ENCODE measurements around the gene CASP8. TPM values are rescaled to one million over a fixed set of nuclear protein-coding genes. Genes with fewer than 3 reads are reported as not detected.

Gene CASP8
- total RNA-seq, 5 donors from 2014 or later (not counting 1 experiment from before 2014, with no cell fraction given), result 116 to 306 (median 255) TPM

- H3K36me3 Mint-ChIP-seq, result peaks cover 14% of the 10 kb centered on the region
- Histone ChIP-seq H3K9me3 (no peaks in the 10 kb centered on the region), H3K4me1 (ENCODE audit: control insufficient read depth in 1 of 2, extremely low read depth in 1 of 2, insufficient read depth in 2 of 2, low read length in 2 of 2) (peaks cover 53% of the 10 kb centered on the region in 2 experiments), H3K27me3 (replicated peaks in 1 of 2; ENCODE audit: control insufficient read depth in 2 of 2, extremely low read depth in 1 of 2, insufficient read depth in 2 of 2, low read length in 1 of 2) (no peaks in the 10 kb centered on the region), H3K36me3 (ENCODE audit: control insufficient read depth in 2 of 2, extremely low read depth in 1 of 2, insufficient read depth in 1 of 2, low read length in 1 of 2) (peaks cover 0 to 8% of the 10 kb centered on the region in 2 donors), H3K4me3 (ENCODE audit: control insufficient read depth in 1 of 2, extremely low read depth in 1 of 2, low read length in 1 of 2) (peak overlapping the region; percentile 67 to 88), H3K27ac (ENCODE audit: low read length) (peak overlapping the region; percentile 81)
- H3K27me3 Mint-ChIP-seq, result no peaks in the 10 kb centered on the region
- peak overlapping the region; percentile 93 to 95 for H3K27ac Mint-ChIP-seq
- peak; percentile 59 to 93 (median 79) for DNase-seq
- peak overlapping the region; percentile 89 to 97 (median 94) for H3K4me3 Mint-ChIP-seq
- WGBS (ENCODE audit: insufficient coverage), result 0% methylated on average over 4 of the region's 8 CpGs
- POLR2A ChIA-PET, result interaction anchor here (0.5 to 3.0 kb wide), 17 partner anchors 20 to 344 kb away, joined by 3 to 32 read pairs (median 4); partner anchors contain the start of genes CASP10 (in 2 of the 2), CASP8 (in 1 of the 2), CFLAR (in 1 of the 2) and NIF3L1 (in 1 of the 2)
- H3K9me3 Mint-ChIP-seq, result no peaks in the 10 kb centered on the region
- peak; percentile 90 to 94 (median 92) for ATAC-seq (replicated peaks in 1 of 4)
- CTCF ChIA-PET, result interaction anchor here (0.6 to 3.4 kb wide), 63 partner anchors 9 to 547 kb away, joined by 3 to 168 read pairs (median 6); partner anchors contain the start of genes CASP10 (in 2 of the 2), CASP8 (in 2 of the 2), ALS2 (in 1 of the 2) and CFLAR (in 1 of the 2)
- peaks cover 53 to 70% (median 63%) of the 10 kb centered on the region in 3 donors for H3K4me1 Mint-ChIP-seq
These were observed 27.0 kb upstream of the CASP8 start for GRCh38 chr2:201233192-201233811.

- DNase-seq (peak in 3 of 35 experiments; percentile 7 to 35 (median 19)), ATAC-seq (replicated peaks in 1 of 4) (peak in 2 of 4 experiments; percentile 8 to 13)
- peak overlapping the region; percentile 81 for H3K27ac ChIP-seq (ENCODE audit: low read length)
- peaks cover 51% of the 10 kb centered on the region in 2 experiments for H3K4me1 ChIP-seq (ENCODE audit: control insufficient read depth in 1 of 2, extremely low read depth in 1 of 2, insufficient read depth in 2 of 2, low read length in 2 of 2)
- Mint-ChIP-seq H3K27me3 (no peaks in the 10 kb centered on the region), H3K9me3 (no peaks in the 10 kb centered on the region), H3K4me3 (peak overlapping the region; percentile 89 to 97 (median 94)), H3K36me3 (peaks cover 13% of the 10 kb centered on the region), H3K4me1 (peaks cover 48 to 64% (median 57%) of the 10 kb centered on the region in 3 donors), H3K27ac (peak overlapping the region; percentile 93 to 95)
- ChIA-PET CTCF (interaction anchor here (0.6 to 3.4 kb wide), 52 partner anchors 11 to 547 kb away, joined by 3 to 168 read pairs (median 6); partner anchors contain the start of genes CASP10 (in 2 of the 2), CASP8 (in 2 of the 2), ALS2 (in 1 of the 2) and CFLAR (in 1 of the 2)), POLR2A (interaction anchor here (0.5 to 3.0 kb wide), 15 partner anchors 19 to 344 kb away, joined by 3 to 32 read pairs (median 4); partner anchors contain the start of genes CASP10 (in 2 of the 2), CASP8 (in 1 of the 2), CFLAR (in 1 of the 2) and NIF3L1 (in 1 of the 2))
- H3K9me3 ChIP-seq, result no peaks in the 10 kb centered on the region
- H3K36me3 ChIP-seq (ENCODE audit: control insufficient read depth in 2 of 2, extremely low read depth in 1 of 2, insufficient read depth in 1 of 2, low read length in 1 of 2), result peaks cover 0 to 8% of the 10 kb centered on the region in 2 donors
- H3K4me3 ChIP-seq (ENCODE audit: control insufficient read depth in 1 of 2, extremely low read depth in 1 of 2, low read length in 1 of 2), result peak overlapping the region; percentile 67 to 88
- no peaks in the 10 kb centered on the region for H3K27me3 ChIP-seq (replicated peaks in 1 of 2; ENCODE audit: control insufficient read depth in 2 of 2, extremely low read depth in 1 of 2, insufficient read depth in 2 of 2, low read length in 1 of 2)
- WGBS (ENCODE audit: insufficient coverage), result under 1% methylated on average over 14 of the region's 21 CpGs
These were observed 26.3 kb upstream of the CASP8 start for GRCh38 chr2:201233812-201234662.

- DNase-seq (no peak), ATAC-seq (replicated peaks in 1 of 4) (no peak)
- H3K4me3 Mint-ChIP-seq, result peak overlapping the region; percentile 89 to 97 (median 94)
- H3K36me3 Mint-ChIP-seq, result peaks cover 18% of the 10 kb centered on the region
- Histone ChIP-seq H3K36me3 (ENCODE audit: control insufficient read depth in 2 of 2, extremely low read depth in 1 of 2, insufficient read depth in 1 of 2, low read length in 1 of 2) (peaks cover 2 to 11% of the 10 kb centered on the region in 2 donors), H3K27me3 (replicated peaks in 1 of 2; ENCODE audit: control insufficient read depth in 2 of 2, extremely low read depth in 1 of 2, insufficient read depth in 2 of 2, low read length in 1 of 2) (no peaks in the 10 kb centered on the region), H3K4me3 (ENCODE audit: control insufficient read depth in 1 of 2, extremely low read depth in 1 of 2, low read length in 1 of 2) (peak overlapping the region; percentile 67 to 88), H3K27ac (ENCODE audit: low read length) (peak overlapping the region; percentile 81), H3K4me1 (ENCODE audit: control insufficient read depth in 1 of 2, extremely low read depth in 1 of 2, insufficient read depth in 2 of 2, low read length in 2 of 2) (peaks cover 51 to 53% of the 10 kb centered on the region in 2 experiments), H3K9me3 (no peaks in the 10 kb centered on the region)
- WGBS (ENCODE audit: insufficient coverage), result no CpG with 5 or more reads among the region's 3 CpGs
- H3K9me3 Mint-ChIP-seq, result no peaks in the 10 kb centered on the region
- peak overlapping the region; percentile 93 to 95 for H3K27ac Mint-ChIP-seq
- H3K27me3 Mint-ChIP-seq, result no peaks in the 10 kb centered on the region
- ChIA-PET CTCF (interaction anchor here (0.6 to 3.4 kb wide), 8 partner anchors 12 to 521 kb away, joined by 3 to 168 read pairs (median 4); partner anchors contain the start of genes CASP10 (in 1 of the 2) and CASP8 (in 1 of the 2)), POLR2A (interaction anchor here (0.6 to 1.1 kb wide), 2 partner anchors 28 to 1184 kb away, joined by 3 to 8 read pairs; no protein-coding TSS in a partner anchor)
- H3K4me1 Mint-ChIP-seq, result peaks cover 50 to 68% (median 56%) of the 10 kb centered on the region in 3 donors
These were observed 25.6 kb upstream of the CASP8 start for GRCh38 chr2:201234663-201235135.

GRCh38 chr2:201235860-201236811 is 24.2 kb upstream of the CASP8 start:
- H3K27me3 Mint-ChIP-seq, result no peaks in the 10 kb centered on the region
- H3K9me3 ChIP-seq, result no peaks in the 10 kb centered on the region
- H3K36me3 ChIP-seq (ENCODE audit: control insufficient read depth in 2 of 2, extremely low read depth in 1 of 2, insufficient read depth in 1 of 2, low read length in 1 of 2), result peaks cover 4 to 20% of the 10 kb centered on the region in 2 donors
- peaks cover 49 to 53% of the 10 kb centered on the region in 2 experiments for H3K4me1 ChIP-seq (ENCODE audit: control insufficient read depth in 1 of 2, extremely low read depth in 1 of 2, insufficient read depth in 2 of 2, low read length in 2 of 2)
- H3K4me3 ChIP-seq (ENCODE audit: control insufficient read depth in 1 of 2, extremely low read depth in 1 of 2, low read length in 1 of 2), result peak overlapping the region in 1 of 2 donors; percentile 67
- H3K4me1 Mint-ChIP-seq, result peaks cover 55 to 64% (median 63%) of the 10 kb centered on the region in 3 donors
- peaks cover 33% of the 10 kb centered on the region for H3K36me3 Mint-ChIP-seq
- POLR2A ChIA-PET, result interaction anchor here in 1 of 2 donors (1.0 to 1.1 kb wide), 2 partner anchors 25 to 26 kb away, joined by 6 to 8 read pairs; partner anchors contain the start of gene CASP8
- WGBS (ENCODE audit: insufficient coverage), result 20% methylated on average over 7 of the region's 14 CpGs
- ATAC-seq (replicated peaks in 1 of 4) (peak in 3 of 4 experiments; percentile 7 to 18 (median 17)), DNase-seq (peak in 27 of 35 experiments; percentile 25 to 81 (median 41))
- H3K9me3 Mint-ChIP-seq, result peaks cover 0 to 5% (median 0%) of the 10 kb centered on the region in 3 donors
- CTCF ChIA-PET, result interaction anchor here (0.6 to 1.7 kb wide), 17 partner anchors 15 to 608 kb away, joined by 3 to 10 read pairs (median 6); partner anchors contain the start of gene CASP8 (in 2 of the 2)
- peak overlapping the region; percentile 89 to 97 (median 94) for H3K4me3 Mint-ChIP-seq
- H3K27ac Mint-ChIP-seq, result peak overlapping the region; percentile 96 to 98
- no peaks in the 10 kb centered on the region for H3K27me3 ChIP-seq (replicated peaks in 1 of 2; ENCODE audit: control insufficient read depth in 2 of 2, extremely low read depth in 1 of 2, insufficient read depth in 2 of 2, low read length in 1 of 2)
- peak overlapping the region; percentile 81 for H3K27ac ChIP-seq (ENCODE audit: low read length)

Measured in T-cell (primary cell).